ENCODE measurements around the gene SSBP3. TPM values are rescaled to one million over a fixed set of nuclear protein-coding genes. Genes with fewer than 3 reads are reported as not detected.

The SSBP3 gene
- total and polyA plus RNA-seq, 9 of the 15 experiments (the other 6 are each of a cell fraction or from before 2014, with no cell fraction given): 8.7 to 108 (median 33.8) TPM

- TF ChIP-seq, protein P1, sequence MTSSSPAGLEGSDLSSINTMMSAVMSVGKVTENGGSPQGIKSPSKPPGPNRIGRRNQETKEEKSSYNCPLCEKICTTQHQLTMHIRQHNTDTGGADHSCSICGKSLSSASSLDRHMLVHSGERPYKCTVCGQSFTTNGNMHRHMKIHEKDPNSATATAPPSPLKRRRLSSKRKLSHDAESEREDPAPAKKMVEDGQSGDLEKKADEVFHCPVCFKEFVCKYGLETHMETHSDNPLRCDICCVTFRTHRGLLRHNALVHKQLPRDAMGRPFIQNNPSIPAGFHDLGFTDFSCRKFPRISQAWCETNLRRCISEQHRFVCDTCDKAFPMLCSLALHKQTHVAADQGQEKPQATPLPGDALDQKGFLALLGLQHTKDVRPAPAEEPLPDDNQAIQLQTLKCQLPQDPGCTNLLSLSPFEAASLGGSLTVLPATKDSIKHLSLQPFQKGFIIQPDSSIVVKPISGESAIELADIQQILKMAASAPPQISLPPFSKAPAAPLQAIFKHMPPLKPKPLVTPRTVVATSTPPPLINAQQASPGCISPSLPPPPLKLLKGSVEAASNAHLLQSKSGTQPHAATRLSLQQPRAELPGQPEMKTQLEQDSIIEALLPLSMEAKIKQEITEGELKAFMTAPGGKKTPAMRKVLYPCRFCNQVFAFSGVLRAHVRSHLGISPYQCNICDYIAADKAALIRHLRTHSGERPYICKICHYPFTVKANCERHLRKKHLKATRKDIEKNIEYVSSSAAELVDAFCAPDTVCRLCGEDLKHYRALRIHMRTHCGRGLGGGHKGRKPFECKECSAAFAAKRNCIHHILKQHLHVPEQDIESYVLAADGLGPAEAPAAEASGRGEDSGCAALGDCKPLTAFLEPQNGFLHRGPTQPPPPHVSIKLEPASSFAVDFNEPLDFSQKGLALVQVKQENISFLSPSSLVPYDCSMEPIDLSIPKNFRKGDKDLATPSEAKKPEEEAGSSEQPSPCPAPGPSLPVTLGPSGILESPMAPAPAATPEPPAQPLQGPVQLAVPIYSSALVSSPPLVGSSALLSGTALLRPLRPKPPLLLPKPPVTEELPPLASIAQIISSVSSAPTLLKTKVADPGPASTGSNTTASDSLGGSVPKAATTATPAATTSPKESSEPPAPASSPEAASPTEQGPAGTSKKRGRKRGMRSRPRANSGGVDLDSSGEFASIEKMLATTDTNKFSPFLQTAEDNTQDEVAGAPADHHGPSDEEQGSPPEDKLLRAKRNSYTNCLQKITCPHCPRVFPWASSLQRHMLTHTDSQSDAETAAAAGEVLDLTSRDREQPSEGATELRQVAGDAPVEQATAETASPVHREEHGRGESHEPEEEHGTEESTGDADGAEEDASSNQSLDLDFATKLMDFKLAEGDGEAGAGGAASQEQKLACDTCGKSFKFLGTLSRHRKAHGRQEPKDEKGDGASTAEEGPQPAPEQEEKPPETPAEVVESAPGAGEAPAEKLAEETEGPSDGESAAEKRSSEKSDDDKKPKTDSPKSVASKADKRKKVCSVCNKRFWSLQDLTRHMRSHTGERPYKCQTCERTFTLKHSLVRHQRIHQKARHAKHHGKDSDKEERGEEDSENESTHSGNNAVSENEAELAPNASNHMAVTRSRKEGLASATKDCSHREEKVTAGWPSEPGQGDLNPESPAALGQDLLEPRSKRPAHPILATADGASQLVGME (CRISPR knock-in tag; IDR thresholded peaks at IDR 0.05): no peak
- TF ChIP-seq MED1 (CRISPR knock-in tag; IDR thresholded peaks at IDR 0.05; ENCODE audit: borderline replicate concordance) (no peak), SREBF2 (CRISPR knock-in tag; IDR thresholded peaks at IDR 0.05) (no peak), MTF1 (CRISPR knock-in tag; IDR thresholded peaks at IDR 0.05; ENCODE audit: borderline replicate concordance) (no peak), YBX1 (IDR thresholded peaks at IDR 0.05) (0 out of 2 replicates have a peak, but pooled peaks have one; percentile 53), FOXJ3 (CRISPR knock-in tag; IDR thresholded peaks at IDR 0.05) (no peak), ZNF175 (CRISPR knock-in tag; IDR thresholded peaks at IDR 0.05; ENCODE audit: low read depth) (no peak), HDAC2 (IDR thresholded peaks at IDR 0.05) (peak; percentile 78), MCM5 (IDR thresholded peaks at IDR 0.05; ENCODE audit: low read depth) (no peak), CC2D1A (IDR thresholded peaks at IDR 0.05) (0 out of 2 replicates have a peak, but pooled peaks have one; percentile 23), ZZZ3 (IDR thresholded peaks at IDR 0.05) (no peak), ZKSCAN3 (CRISPR knock-in tag; IDR thresholded peaks at IDR 0.05) (no peak), RBM34 (IDR thresholded peaks at IDR 0.05; ENCODE audit: borderline replicate concordance, insufficient read depth, low read length) (no peak), SNIP1 (IDR thresholded peaks at IDR 0.05; ENCODE audit: low read depth) (no peak), FOXA3 (CRISPR knock-in tag; conservative IDR thresholded peaks at IDR 0.05 in 1 of 2, IDR thresholded peaks at IDR 0.05 in 1 of 2) (peak in 1 of 2 experiments; percentile 44; a peak in 2 of 4 replicates), GMEB1 (CRISPR knock-in tag; IDR thresholded peaks at IDR 0.05) (no peak)
- TF ChIP-seq, protein P2, sequence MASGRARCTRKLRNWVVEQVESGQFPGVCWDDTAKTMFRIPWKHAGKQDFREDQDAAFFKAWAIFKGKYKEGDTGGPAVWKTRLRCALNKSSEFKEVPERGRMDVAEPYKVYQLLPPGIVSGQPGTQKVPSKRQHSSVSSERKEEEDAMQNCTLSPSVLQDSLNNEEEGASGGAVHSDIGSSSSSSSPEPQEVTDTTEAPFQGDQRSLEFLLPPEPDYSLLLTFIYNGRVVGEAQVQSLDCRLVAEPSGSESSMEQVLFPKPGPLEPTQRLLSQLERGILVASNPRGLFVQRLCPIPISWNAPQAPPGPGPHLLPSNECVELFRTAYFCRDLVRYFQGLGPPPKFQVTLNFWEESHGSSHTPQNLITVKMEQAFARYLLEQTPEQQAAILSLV (tag; IDR thresholded peaks at IDR 0.05): peak; percentile 19; the same call in 1 of the 2 replicates
- TF ChIP-seq, protein P3, sequence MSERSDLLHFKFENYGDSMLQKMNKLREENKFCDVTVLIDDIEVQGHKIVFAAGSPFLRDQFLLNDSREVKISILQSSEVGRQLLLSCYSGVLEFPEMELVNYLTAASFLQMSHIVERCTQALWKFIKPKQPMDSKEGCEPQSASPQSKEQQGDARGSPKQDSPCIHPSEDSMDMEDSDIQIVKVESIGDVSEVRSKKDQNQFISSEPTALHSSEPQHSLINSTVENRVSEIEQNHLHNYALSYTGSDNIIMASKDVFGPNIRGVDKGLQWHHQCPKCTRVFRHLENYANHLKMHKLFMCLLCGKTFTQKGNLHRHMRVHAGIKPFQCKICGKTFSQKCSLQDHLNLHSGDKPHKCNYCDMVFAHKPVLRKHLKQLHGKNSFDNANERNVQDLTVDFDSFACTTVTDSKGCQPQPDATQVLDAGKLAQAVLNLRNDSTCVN (CRISPR knock-in tag; IDR thresholded peaks at IDR 0.05): peak; percentile 90
Observed at GRCh38 chr1:54409156-54410142, 3.3 kb upstream of the SSBP3 start (continued).
